ENCODE results near the gene LOXL1.
A peak's percentile ranks its signal among the peaks of the same experiment; 100 is the strongest.

Gene LOXL1

DNA sequence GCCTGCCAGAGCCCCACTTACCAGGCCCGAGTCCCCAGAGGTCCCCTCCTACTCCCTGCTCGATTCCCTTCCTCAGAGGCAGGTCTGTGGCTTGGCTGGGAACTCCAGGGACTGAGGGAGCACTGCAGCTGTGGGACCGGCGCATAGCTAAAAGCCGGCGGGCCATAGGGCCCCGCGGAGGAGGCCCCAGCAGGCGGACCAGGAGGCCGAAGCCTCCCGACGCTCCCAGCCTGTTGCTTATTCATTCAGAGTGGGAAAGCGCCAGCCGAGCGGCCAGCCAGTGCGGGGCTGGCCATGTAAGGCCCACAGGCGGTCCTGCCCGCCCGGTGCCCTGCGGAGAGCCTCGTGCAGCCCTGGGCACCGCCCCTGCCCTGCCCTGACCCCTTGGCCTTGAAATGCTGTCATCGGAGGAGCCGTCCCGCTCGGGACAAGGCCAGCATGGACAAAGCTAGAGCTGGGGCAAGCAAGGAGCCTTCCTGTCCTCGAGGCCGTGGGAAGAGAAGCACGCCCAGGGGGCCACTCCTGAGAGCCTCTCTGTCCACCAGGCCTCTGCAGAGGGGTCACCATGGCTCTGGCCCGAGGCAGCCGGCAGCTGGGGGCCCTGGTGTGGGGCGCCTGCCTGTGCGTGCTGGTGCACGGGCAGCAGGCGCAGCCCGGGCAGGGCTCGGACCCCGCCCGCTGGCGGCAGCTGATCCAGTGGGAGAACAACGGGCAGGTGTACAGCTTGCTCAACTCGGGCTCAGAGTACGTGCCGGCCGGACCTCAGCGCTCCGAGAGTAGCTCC lies at the start of gene LOXL1:
LOXL1 (plus strand) TSS at position 244 of the 784 bp plus-strand sequence; CDS start at position 566, 322 bp downstream.
- DNase-seq, result no peak

DNA sequence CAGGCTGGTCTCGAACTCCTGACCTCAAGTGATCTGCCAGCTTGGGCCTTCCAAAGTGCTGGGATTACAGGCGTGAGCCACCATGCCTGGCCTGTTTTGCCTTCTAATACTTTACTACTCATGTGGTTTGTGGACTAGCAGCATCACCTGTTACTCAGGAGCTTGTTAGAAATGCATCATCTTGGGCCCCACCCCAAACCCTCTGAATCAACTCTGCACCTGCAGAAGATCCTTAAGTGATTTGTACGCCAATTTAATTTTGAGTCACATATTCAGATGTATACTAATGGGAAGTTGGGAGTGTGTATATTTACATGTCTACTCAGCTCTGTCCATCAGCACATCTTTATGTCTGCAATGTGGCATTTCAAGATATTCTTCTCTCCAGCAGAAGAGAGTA lies 46.8 kb upstream of the LOXL1 start:
- DNase-seq, result no peak

DNA sequence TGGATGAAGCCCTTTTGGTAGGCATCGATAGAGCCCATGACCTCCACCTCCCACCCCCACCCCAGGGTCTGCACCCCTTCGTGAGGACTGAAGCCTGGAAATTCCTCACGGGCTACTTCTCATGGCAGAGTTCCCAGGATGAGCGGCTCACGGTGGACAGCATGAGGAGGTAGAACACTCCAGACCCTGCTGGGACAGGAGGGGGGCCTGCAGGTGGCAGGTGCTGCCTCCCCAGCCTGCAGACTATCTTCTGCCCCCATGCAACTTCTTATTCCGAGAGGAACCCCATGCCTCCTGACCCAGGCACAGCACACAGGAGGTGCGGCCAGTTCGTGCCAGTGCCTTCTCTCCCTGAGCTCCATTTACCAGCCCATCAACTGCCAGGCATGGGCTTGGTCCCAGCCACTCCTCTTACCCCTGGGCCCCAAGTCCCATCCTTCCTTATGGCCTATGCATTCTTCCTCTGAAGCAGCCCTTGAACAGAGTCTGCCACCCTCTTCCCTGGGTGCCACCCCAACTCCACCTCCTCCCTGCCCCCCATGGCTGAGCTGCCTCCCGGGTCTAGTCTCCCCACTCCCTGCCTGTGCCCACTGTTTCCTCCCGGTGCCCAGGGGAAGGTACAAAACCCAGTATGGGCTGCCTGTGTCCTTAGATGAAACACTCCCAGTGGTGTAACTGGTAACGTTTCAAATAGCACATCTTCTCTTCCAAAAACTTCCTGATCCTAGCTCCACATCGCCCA lies 44.5 kb upstream of the LOXL1 start:
- DNase-seq, result no peak

- no peak for DNase-seq
These were observed 43.4 kb upstream of the LOXL1 start for GRCh38 chr15:73882761-73883419.

DNA sequence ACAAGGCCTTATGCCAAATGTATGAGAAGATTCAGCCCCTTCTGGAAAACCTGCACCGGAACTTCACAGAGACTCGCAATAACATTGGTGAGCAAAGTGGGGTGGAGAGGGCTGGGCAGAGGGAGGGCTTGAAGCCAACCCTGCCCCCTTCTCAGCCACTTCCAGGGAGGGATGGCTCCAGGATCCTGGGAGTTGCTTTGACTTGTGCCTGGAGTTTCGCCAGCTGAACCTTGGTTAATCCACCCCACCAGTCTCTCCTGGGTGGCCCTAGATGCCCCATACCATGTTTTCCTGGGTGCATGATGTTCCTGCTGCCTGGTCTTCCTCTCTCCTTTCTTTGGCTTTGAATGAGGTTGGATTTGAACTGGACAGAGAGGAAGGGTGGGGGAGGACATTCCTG lies 42.1 kb upstream of the LOXL1 start:
- DNase-seq, result no peak

DNA sequence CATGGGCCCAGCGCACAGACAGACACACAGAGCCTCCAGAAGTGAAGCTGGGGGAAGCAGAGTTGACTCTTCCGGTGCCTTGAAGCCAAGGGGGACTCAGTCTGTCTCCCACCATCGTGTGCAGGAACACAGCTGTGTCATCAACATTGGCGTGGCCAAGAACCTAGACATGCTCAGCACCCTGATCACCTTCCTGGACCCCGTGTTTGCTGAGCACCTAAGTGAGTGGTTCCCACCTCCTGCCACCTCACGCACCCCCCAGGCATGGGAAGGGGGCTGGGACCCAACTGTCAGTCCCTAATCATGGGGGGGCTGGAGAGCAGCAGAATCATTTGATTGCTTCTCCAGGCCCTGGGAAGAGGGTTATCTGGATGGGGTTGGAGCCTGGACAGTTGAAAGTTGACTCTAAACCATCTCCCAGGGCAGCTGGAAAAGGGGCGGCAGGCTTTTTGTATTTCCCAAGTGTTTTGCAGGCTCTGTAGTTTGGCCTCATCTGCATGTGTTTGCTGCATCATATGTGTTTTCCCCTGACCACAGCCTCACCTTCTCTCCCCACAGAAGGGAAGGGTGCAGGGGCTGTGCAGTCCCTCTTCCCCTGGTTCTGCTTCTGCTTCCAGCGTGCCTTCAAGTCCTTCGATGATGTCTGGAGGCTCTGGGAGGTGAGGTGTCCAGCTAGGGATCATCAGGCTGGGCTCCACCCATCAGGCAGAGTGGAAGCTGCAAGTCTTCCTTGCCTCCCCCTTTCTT lies 40.1 kb upstream of the LOXL1 start:
- DNase-seq, result no peak

GRCh38 chr15:73886717-73887345 lies 39.4 kb upstream of the LOXL1 start:
- DNase-seq, result no peak

DNA sequence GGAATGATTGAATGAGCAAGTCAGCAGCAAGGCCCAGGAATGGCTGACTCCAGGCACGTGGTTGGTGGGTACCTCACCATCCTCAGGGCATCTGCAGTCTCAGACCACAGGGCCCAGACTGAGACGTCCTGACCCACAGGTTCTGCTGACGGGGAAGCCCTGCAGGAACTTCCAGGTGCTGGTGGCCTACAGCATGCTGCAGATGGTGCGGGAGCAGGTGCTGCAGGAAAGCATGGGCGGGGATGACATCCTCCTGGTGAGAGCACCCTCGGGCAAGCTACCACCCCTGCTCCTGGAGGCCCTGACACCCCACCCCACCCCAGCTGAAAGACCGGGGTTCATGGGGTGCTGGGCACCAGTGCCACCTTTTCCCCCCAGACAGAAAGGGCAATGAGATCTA lies 38.8 kb upstream of the LOXL1 start:
- DNase-seq, result no peak

DNA sequence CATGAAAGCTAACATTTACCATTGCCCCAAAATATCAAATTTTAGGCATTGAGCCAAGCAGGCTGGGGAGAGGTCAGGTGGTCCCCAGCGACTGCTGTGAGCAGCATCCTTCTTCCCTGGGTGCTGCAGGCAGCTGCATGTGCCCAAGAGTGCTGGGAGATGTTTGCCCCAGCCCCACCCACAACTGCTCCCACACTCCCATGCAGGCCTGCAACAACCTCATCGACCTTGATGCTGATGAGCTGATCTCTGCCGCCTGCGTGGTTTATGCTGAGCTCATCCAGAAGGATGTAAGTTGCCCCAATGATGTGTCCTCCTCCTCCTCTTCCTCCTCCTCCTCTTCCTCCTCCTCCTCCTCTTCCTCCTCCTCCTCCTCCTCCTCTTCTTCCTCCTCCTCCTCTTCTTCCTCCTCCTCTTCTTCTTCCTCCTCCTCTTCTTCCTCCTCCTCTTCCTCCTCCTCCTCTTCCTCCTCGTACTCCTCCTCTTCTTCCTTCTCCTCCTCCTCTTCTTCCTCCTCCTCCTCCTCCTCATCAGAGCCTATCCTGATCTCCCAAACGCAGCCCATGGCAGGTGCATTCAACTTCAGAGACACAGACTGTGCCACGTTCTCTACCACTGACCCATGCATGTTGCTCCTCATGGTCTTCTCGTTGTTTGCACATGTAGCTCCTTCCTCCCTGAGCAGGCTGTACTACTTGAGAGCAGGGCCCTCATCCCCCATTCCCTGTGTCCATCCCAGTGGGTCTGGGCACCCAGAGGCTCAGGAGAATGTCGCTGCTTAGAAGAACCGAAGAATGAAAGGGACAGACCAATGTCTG lies 37.8 kb upstream of the LOXL1 start:
- DNase-seq, result no peak

DNA sequence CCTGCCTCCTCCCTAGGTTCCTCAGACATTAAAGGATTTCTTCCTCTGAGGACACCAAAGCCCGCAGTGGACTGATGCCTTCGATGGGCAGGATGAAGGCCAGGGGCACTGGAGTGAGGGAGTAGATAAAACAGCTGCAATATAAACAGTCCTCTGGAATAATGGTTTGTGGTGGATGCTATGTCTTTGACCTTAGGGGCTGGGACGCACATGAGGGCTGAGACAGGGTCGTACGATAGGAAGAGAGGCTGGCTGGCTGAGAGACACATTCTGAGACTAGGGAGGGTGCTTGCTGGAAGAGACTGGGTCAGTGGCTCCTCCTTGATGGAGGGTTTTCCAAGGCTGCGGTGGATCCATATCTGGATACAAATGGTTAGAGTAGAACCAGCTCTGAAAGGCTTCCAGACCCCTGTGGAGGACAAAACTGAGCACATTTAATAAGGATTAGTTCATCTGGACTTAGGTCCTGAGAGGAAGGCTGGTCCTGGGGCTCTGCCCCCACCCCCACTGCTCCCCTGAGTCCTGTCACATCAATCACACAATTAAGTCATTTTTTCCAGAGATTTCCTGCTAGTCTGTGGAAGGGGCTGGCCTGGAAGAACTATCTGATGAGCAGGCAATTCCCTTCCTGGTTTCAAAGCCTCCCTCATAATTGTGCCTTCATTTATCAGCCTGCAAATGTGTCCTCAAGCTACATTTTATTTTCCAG lies 37.1 kb upstream of the LOXL1 start:
- DNase-seq, result no peak

- no peak for DNase-seq
These were observed 36.5 kb upstream of the LOXL1 start for GRCh38 chr15:73889762-73890124.

DNA sequence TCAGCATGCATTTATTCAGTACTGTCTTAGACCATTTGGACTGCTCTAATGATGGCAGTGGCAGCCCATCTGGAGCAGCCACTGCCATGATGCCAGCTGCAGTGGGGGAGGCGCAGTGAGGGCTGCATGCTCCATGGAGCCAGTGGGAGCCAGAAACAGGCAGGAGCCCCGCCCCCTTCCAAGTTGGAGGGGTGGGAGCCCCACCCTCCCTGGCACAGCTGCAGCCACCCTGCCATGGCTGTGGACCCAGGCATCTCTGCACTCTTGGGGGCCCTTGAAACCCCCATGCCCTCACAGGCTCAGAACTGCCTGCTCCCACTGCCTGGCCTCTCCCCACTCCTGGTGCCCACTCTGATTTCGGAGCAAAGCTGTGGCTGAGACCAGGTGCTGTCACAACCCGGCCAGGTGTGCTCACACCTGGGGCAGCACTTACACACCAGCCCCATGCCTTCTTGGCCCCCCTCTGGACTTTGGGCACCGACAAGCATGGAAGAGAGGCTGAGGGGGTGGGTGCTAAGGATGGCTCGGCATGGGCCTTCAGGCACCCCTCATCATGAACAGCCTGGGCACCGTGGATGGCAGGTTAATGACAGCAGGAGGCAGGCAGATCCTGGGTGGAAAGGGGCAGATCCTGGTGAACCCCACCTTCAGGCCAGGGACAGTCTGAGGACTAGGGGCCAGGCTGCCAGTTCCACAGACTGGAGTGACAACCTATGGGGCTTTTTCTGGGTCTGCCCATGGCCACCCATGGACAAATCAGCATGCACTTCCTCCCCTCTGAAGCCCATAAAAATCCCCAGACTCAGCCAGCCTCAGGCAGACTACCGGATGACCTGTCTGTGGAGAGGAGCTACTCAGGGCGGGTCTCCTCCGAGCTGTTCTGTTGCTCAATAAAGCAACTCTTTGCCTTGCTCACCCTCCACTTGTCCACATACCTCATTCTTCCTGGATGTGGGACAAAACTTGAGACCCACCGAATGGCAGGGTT lies 34.6 kb upstream of the LOXL1 start:
- no peak for DNase-seq

DNA sequence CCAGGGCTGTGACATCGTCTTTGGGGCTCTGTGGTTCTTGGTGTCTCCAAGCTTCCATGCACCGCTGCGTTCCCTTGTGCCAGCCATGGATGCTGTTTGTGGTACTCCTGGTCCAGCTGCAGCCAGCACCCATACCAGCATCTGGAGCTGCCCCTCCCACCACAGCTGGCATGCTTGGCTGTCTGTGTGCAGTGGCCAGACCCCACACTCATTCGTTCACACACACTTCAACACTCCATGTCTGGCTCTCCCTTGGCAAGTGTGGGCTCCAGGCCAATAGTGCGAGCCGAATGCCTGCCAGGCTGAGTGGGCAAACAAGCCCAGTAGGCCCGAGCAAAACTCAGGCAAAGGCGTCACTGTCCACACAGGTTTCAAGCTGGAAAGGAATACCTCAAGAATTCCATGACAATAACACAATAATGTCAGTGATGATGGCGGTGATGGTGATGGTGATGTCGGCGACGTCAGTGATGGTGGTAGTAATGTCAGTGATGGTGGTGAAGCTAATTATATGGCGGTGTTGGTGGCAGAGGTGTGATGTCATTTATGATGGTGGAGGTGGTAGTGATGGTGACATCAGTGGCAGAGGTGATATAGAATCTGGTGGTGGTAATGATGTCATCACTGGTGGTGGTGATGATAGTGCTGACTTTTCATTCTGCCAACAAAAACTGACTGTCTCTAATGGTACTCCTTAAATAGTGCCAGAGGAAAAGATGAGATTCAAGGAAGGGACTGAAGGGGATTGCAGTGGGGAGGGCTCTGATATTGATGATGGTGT lies 33.6 kb upstream of the LOXL1 start:
- no peak for DNase-seq

GRCh38 chr15:73894133-73894814 lies 32.0 kb upstream of the LOXL1 start:
- DNase-seq, result no peak

- no peak for DNase-seq
These were observed 28.6 kb upstream of the LOXL1 start for GRCh38 chr15:73897441-73898261.

GRCh38 chr15:73899197-73900094 lies 26.8 kb upstream of the LOXL1 start:
- peak; percentile 41 for DNase-seq
